Fibroblast of lung (primary cell): ENCODE results near the gene TGFB1. TPM values are rescaled to one million over a fixed set of nuclear protein-coding genes. Genes with fewer than 3 reads are reported as not detected.
A peak's percentile ranks its signal among the peaks of the same experiment; 100 is the strongest.

Source experiments
- DNase-seq, 2 donors: peaks; one replicate each; pipeline versions ENCODE4 v3.0.0 to v3.0.0-alpha.2; 2010; ENCODE audit warnings: low read depth in 2 of 2
- H2AFZ ChIP-seq: 2 replicates; pipeline ENCODE4 v1.5.1; 2012; ENCODE audit warnings: low read length, control low read depth, inconsistent platforms
- H3K27ac ChIP-seq: 2 replicates; pipeline ENCODE4 v1.5.1; 2011; ENCODE audit warnings: low read length, control low read depth; ENCODE audit not compliant: insufficient read depth
- H3K27me3 ChIP-seq: 2 replicates; pipeline ENCODE4 v1.5.1; 2011; ENCODE audit warnings: mild to moderate bottlenecking, low read length; ENCODE audit not compliant: control insufficient read depth, insufficient read depth
- H3K36me3 ChIP-seq: 2 replicates; pipeline ENCODE4 v1.5.1; 2011; ENCODE audit warnings: low read length; ENCODE audit not compliant: control insufficient read depth, insufficient read depth
- H3K4me1 ChIP-seq: 2 replicates; pipeline ENCODE4 v1.5.1; 2011; ENCODE audit warnings: low read length; ENCODE audit not compliant: control insufficient read depth, insufficient read depth; ENCODE audit errors: extremely low read depth
- H3K4me2 ChIP-seq: 2 replicates; pipeline ENCODE4 v1.5.1; 2011; ENCODE audit warnings: low read length, control low read depth; ENCODE audit not compliant: insufficient read depth; ENCODE audit errors: extremely low read depth
- H3K4me3 ChIP-seq, 4 experiments: fragments of 200-600 bp in 1 of 4; sonication (generic) in 1 of 4; replicated peaks in 1 of 4; 2 replicates each; pipeline ENCODE4 v1.5.1; 2011 to 2016; ENCODE audit warnings: low read length in 4 of 4, low read depth in 3 of 4, mild to moderate bottlenecking in 3 of 4, control low read depth in 2 of 4, inconsistent platforms in 1 of 4, mixed read lengths in 1 of 4; ENCODE audit not compliant: insufficient read depth in 1 of 4; ENCODE audit errors: control extremely low read depth in 1 of 4
- H3K79me2 ChIP-seq: 2 replicates; pipeline ENCODE4 v1.5.1; 2012; ENCODE audit warnings: mild to moderate bottlenecking, low read length, inconsistent platforms; ENCODE audit not compliant: control insufficient read depth, insufficient read depth
- H3K9ac ChIP-seq: 2 replicates; pipeline ENCODE4 v1.5.1; 2011; ENCODE audit warnings: mild to moderate bottlenecking, low read length, control low read depth; ENCODE audit not compliant: insufficient read depth
- H3K9me3 ChIP-seq: 2 replicates; pipeline ENCODE4 v1.5.1; 2012; ENCODE audit warnings: low read depth, low read length; ENCODE audit not compliant: control insufficient read depth, insufficient read depth
- H4K20me1 ChIP-seq: 2 replicates; pipeline ENCODE4 v1.5.1; 2011; ENCODE audit warnings: low read length; ENCODE audit not compliant: control insufficient read depth, insufficient read depth; ENCODE audit errors: extremely low read depth
- CTCF ChIP-seq, 2 donors: IDR thresholded peaks in 1 of 2; conservative IDR thresholded peaks in 1 of 2; 1 replicate in 1 of 2; 2 replicates in 1 of 2; pipeline ENCODE4 v1.5.1; 2011 to 2012; ENCODE audit warnings: low read length in 2 of 2, control low read depth in 1 of 2, inconsistent platforms in 1 of 2, low read depth in 1 of 2, mild to moderate bottlenecking in 1 of 2
- EZH2 ChIP-seq: IDR thresholded peaks from 2 replicates; pipeline ENCODE4 v1.5.1; 2012; ENCODE audit warnings: low read length, control low read depth, mild to moderate bottlenecking; ENCODE audit errors: missing control alignments
- polyA plus RNA-seq, 2 donors: library from polyadenylated mRNA; depleted of rRNA in 1 of 2; stranded (reverse) in 1 of 2; unstranded in 1 of 2; fragments of >200 nt; gene quantifications; 2 replicates each; pipeline ENCODE4 v1.2.1, GENCODE V29; 2011 to 2012; ENCODE audit warnings: missing spikeins in 1 of 2
- total RNA-seq: library from RNA; depleted of rRNA; stranded (reverse); fragments of >200 nt; gene quantifications from 2 replicates; pipeline ENCODE4 v1.2.1, GENCODE V29; 2014

TGFB1 gene
- total and polyA plus RNA-seq, 2 donors (not counting 1 experiment from before 2014, with no cell fraction given): 4.2 to 14.4 TPM

DNA sequence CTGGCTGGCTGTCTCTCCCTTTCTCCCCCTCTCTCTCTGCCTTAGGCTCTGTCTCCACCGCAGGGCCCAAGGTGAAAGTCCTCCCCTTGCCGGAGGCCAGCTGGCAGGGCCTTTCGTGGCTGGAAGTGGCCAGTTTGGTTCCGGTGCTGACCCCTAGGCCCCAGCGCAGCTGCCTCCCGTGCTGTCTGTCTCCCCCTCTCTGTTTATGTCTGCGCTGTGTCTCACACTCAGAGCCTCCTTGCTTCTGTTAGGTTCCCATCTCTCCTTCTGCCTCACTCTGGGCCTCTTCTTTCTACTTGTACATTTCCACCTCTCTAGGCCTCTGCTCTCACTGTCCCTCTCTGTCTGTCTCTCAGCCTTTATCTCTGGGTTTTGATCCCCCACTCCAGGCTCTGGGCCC is 30.7 kb downstream of the TGFB1 start:
- peak overlapping the region in 1 of 4 experiments; percentile 21 for H3K4me3 ChIP-seq
- H3K4me1 ChIP-seq: peaks cover 57% of the 10 kb centered on the region
- no peaks in the 10 kb centered on the region for H3K9me3 ChIP-seq
- no peaks in the 10 kb centered on the region for H3K27me3 ChIP-seq
- no peaks in the 10 kb centered on the region for H3K79me2 ChIP-seq
- H3K9ac ChIP-seq: peak overlapping the region; percentile 74
- H4K20me1 ChIP-seq: no peaks in the 10 kb centered on the region
- peak overlapping the region; percentile 77 for H3K4me2 ChIP-seq
- peak; percentile 77 to 88 for DNase-seq
- peaks cover 15% of the 10 kb centered on the region for H3K36me3 ChIP-seq
- no peak for TF ChIP-seq EZH2
- TF ChIP-seq CTCF (conservative IDR thresholded peaks at IDR 0.05 in 1 of 2, IDR thresholded peaks at IDR 0.05 in 1 of 2; ENCODE audit: low read depth in 1 of 2, low read length in 2 of 2): no peak
- peak overlapping the region; percentile 97 for H3K27ac ChIP-seq
- H2AFZ ChIP-seq: no peak overlapping the region

DNA sequence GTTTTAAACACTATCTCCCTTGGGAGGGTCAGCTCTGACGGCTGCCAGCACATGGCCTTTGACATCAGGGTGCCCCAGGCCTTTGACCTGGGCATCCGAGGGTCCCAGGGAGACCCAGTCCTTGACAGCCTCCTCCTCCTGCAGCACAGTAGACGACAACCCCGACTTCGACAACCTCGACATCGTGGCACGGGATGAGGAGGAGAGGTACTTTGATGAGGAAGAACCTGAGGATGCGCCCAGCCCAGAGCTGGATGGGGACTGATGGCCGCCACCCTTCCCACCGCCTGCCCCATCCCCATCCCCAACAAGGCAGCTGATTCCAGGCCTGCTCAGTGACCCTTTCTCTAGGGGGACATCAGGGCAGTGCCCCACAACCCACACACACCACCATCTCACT is 31.3 kb downstream of the TGFB1 start:
- Histone ChIP-seq H2AFZ (no peak overlapping the region), H3K4me2 (peak overlapping the region; percentile 77), H3K27me3 (no peaks in the 10 kb centered on the region), H3K4me3 (no peak overlapping the region), H3K36me3 (peaks cover 12% of the 10 kb centered on the region), H4K20me1 (no peaks in the 10 kb centered on the region), H3K27ac (peak overlapping the region; percentile 97), H3K4me1 (peaks cover 52% of the 10 kb centered on the region), H3K9ac (peak overlapping the region; percentile 74), H3K79me2 (no peaks in the 10 kb centered on the region), H3K9me3 (no peaks in the 10 kb centered on the region)
- no peak for DNase-seq
- TF ChIP-seq EZH2 (no peak), CTCF (conservative IDR thresholded peaks at IDR 0.05 in 1 of 2, IDR thresholded peaks at IDR 0.05 in 1 of 2; ENCODE audit: low read depth in 1 of 2, low read length in 2 of 2) (no peak)

DNA sequence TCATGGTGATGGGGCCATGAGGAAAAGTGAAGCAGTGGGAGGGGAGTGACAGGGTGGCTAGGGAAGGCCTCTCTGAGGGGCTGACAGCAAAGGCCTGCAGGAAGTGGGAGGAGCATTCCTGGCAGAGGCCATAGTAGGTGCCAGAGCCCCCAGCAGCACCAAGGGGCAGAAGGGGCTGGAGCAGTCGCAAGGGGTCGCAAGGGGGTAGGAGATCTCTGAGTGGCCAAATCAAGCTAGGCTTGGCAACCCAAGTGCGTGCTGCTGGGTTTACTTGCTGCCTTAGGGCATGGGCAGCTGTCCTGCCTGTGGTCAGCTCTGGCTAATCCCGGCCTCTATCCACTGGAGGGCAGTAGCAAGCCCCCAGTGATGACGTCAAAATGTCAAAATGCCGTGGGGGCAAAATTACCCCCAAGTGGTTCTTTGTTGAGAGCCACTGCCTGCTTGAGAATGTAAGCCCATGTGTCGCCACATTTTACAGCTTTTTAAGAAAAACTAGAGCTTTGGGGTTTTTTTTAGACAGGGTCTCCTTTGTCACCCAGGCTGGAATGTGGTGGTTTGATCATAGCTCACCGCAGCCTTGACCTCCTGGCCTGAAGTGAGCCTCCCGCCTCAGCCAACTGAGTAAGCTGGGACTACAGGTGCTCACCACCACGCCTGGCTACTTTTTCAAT is 32.0 kb downstream of the TGFB1 start:
- H3K4me3 ChIP-seq: no peak overlapping the region
- no peaks in the 10 kb centered on the region for H3K79me2 ChIP-seq
- DNase-seq: peak; percentile 73 to 86
- peak overlapping the region; percentile 97 for H3K27ac ChIP-seq
- H3K27me3 ChIP-seq: no peaks in the 10 kb centered on the region
- no peaks in the 10 kb centered on the region for H4K20me1 ChIP-seq
- H3K4me2 ChIP-seq: no peak overlapping the region
- no peak for TF ChIP-seq EZH2
- TF ChIP-seq CTCF (conservative IDR thresholded peaks at IDR 0.05 in 1 of 2, IDR thresholded peaks at IDR 0.05 in 1 of 2; ENCODE audit: low read depth in 1 of 2, low read length in 2 of 2): peak; percentile 76 to 81
- no peak overlapping the region for H2AFZ ChIP-seq
- no peak overlapping the region for H3K9ac ChIP-seq
- peaks cover 14% of the 10 kb centered on the region for H3K36me3 ChIP-seq
- no peaks in the 10 kb centered on the region for H3K9me3 ChIP-seq
- peaks cover 50% of the 10 kb centered on the region for H3K4me1 ChIP-seq
